ENCODE results near the gene CTNNA3.

GRCh38 chr10:66565999-66566398, 1130.0 kb downstream of the CTNNA3 start:
- TF ChIP-seq CTCF (IDR thresholded peaks at IDR 0.05; ENCODE audit: insufficient read depth, low read length, poor library complexity, severe bottlenecking) (no peak), EZH2phosphoT487 (conservative IDR thresholded peaks at IDR 0.05; ENCODE audit: low read length) (no peak)
